ENCODE measurements around the gene SPEG.

- TF ChIP-seq MAX (IDR thresholded peaks at IDR 0.05; ENCODE audit: insufficient read depth, insufficient read length) (no peak), CTCF (IDR thresholded peaks at IDR 0.05; ENCODE audit: extremely low read depth in 1 of 2, insufficient read depth in 1 of 2, low read depth in 1 of 2, low read length in 2 of 2) (no peak)
These were observed 57.9 kb downstream of the SPEG start for GRCh38 chr2:219492575-219492974.
